Upper lobe of right lung (tissue), 1 donor: Measurements from ENCODE around the gene MYH1. TPM values are rescaled to one million over a fixed set of nuclear protein-coding genes. Genes with fewer than 3 reads are reported as not detected.

Experiments used
- ATAC-seq: fragments of 200-7000 bp; cut with Tn5 transposase; one replicate; pipeline ENCODE4 v1.9.1; 2020; ENCODE audit warnings: mild to moderate bottlenecking, moderate library complexity
- DNase-seq: peaks from one replicate; pipeline ENCODE4 v3.0.0-alpha.2; 2020
- H3K27ac ChIP-seq: fragments of 200-600 bp; one replicate; pipeline ENCODE4 v1.8.0; 2022
- H3K27me3 ChIP-seq: fragments of 200-600 bp; one replicate; pipeline ENCODE4 v1.8.0; 2022; ENCODE audit warnings: mild to moderate bottlenecking
- H3K36me3 ChIP-seq: fragments of 200-600 bp; one replicate; pipeline ENCODE4 v1.8.0; 2022
- H3K4me1 ChIP-seq: fragments of 200-600 bp; one replicate; pipeline ENCODE4 v1.8.0; 2022
- H3K4me3 ChIP-seq: fragments of 200-600 bp; one replicate; pipeline ENCODE4 v1.8.0; 2022; ENCODE audit warnings: mild to moderate bottlenecking
- H3K9me3 ChIP-seq: fragments of 200-600 bp; one replicate; pipeline ENCODE4 v1.8.0; 2022
- intact Hi-C: fragments of 100-400 bp; cut with DNase I; formaldehyde crosslinking; loops from one replicate; pipeline ENCODE4 v1.11.0; 2022
- total RNA-seq: library from RNA; stranded (reverse); fragmentation: NEBNext Ultra II Directional; extraction: Animal tissue kit (Norgen Biotek cat#: 25700); gene quantifications from one replicate; pipeline ENCODE4 v1.2.1, GENCODE V29; 2021
- TF ChIP-seq, protein P1 (sequence below): fragments of 200-600 bp; IDR thresholded peaks from one replicate; pipeline ENCODE4 v1.8.0; 2022; ENCODE audit warnings: antibody characterized with exemption
- donor health status: DM: no; HTN: yes; CAD: no; lungs with severe emphysema.

Gene MYH1
- total RNA-seq, 1 donor from 2014 or later = 0.81 TPM

DNA sequence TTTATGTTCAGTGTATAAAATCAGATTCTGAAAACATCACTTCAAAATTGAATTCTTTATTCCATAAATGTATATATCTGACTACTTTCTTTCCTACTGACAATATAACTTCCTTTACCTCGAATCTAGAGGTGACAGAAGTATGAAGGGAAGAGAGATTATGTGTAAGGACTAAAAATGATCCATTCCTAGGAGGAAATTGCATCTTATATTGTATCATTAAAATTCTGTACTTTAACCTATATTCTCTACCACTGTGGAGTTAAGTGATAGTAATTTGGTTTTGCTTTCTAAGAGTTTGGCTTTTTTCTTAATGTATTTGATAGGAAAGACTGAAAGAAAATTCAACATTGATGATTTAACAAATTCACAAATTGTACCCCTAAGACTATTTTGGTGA lies 60.4 kb downstream of the MYH1 start:
- H3K9me3 ChIP-seq = no peaks in the 10 kb centered on the region
- peaks cover 4% of the 10 kb centered on the region for H3K27me3 ChIP-seq
- no peaks in the 10 kb centered on the region for H3K36me3 ChIP-seq
- no peak for ATAC-seq
- H3K4me1 ChIP-seq = no peaks in the 10 kb centered on the region
- no peak overlapping the region for H3K4me3 ChIP-seq
- TF ChIP-seq, protein P1, sequence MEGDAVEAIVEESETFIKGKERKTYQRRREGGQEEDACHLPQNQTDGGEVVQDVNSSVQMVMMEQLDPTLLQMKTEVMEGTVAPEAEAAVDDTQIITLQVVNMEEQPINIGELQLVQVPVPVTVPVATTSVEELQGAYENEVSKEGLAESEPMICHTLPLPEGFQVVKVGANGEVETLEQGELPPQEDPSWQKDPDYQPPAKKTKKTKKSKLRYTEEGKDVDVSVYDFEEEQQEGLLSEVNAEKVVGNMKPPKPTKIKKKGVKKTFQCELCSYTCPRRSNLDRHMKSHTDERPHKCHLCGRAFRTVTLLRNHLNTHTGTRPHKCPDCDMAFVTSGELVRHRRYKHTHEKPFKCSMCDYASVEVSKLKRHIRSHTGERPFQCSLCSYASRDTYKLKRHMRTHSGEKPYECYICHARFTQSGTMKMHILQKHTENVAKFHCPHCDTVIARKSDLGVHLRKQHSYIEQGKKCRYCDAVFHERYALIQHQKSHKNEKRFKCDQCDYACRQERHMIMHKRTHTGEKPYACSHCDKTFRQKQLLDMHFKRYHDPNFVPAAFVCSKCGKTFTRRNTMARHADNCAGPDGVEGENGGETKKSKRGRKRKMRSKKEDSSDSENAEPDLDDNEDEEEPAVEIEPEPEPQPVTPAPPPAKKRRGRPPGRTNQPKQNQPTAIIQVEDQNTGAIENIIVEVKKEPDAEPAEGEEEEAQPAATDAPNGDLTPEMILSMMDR = no peak
- intact Hi-C loops = no loop called here
- no peak for DNase-seq
- no peak overlapping the region for H3K27ac ChIP-seq

GRCh38 chr17:10447026-10447931 lies 71.1 kb downstream of the MYH1 start:
- ATAC-seq (no peak), DNase-seq (no peak)
- no peaks in the 10 kb centered on the region for H3K36me3 ChIP-seq
- no peaks in the 10 kb centered on the region for H3K9me3 ChIP-seq
- intact Hi-C loops = no loop called here
- H3K4me3 ChIP-seq = no peak overlapping the region
- H3K27ac ChIP-seq = no peak overlapping the region
- no peaks in the 10 kb centered on the region for H3K27me3 ChIP-seq
- TF ChIP-seq, protein P1 = no peak
- no peaks in the 10 kb centered on the region for H3K4me1 ChIP-seq

Other genes starting within 250 kb of the MYH1 start
- gene MYH13, start 145.5 kb downstream of the MYH1 start, total RNA-seq = not detected
- not detected for gene MYH8, start 96.6 kb downstream of the MYH1 start, total RNA-seq
- gene MYH4, start 49.0 kb downstream of the MYH1 start, total RNA-seq = not detected
- gene MYH2, start 31.1 kb upstream of the MYH1 start, total RNA-seq = 1.0 TPM
- gene MYH3, start 138.8 kb upstream of the MYH1 start, total RNA-seq = 2.8 TPM
- gene SCO1, start 179.0 kb upstream of the MYH1 start, total RNA-seq = 25.4 TPM
- 8.2 TPM for gene ADPRM, start 179.1 kb upstream of the MYH1 start, total RNA-seq
- 10.5 TPM for gene TMEM220, start 211.5 kb upstream of the MYH1 start, total RNA-seq